Measurements from ENCODE around the gene DNAJB9. TPM values are rescaled to one million over a fixed set of nuclear protein-coding genes. Genes with fewer than 3 reads are reported as not detected.

Gene DNAJB9
- total RNA-seq (ENCODE audit: low replicate concordance) = 47.5 and 69.2 TPM in 2 replicates

DNA sequence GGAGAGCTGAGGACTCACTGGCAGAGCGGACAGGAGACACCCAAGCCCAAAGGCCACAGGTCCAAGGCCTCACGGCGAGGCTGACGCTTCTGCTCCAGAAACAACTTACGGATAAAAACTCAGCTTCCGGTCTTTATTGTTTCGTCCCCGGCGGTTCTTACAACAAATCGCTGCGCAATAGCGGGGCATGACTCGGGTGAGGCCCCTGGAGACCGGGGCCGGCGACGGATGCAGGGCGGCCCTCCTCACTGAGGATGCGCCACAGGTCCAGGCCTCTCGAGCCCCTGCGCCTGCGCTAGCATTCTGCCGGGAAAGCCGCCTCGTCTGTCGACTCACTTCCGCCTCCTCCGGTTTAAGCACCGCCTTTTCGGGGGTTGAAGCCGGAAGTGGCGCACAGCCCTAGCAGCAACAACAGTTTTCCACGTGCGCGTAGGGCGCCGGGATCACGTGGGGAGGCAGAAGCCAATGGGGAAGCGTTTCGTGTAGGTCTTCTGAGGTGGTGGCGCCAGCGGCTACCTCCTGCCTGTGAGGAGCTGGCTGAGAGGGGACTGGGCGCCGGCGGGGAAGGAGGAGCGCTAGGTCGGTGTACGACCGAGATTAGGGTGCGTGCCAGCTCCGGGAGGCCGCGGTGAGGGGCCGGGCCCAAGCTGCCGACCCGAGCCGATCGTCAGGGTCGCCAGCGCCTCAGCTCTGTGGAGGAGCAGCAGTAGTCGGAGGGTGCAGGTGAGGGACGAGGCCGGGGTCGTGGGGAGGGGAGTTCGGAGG, at the start of gene DNAJB9, which contains the start of gene THAP5:
Gene DNAJB9 (plus strand): TSS at position 494 of the 765 bp plus-strand sequence. CDS start 1,853 bp downstream, outside the sequence.
Gene THAP5 (minus strand): TSS at position 326 of the 765 bp plus-strand sequence. CDS start 137 bp downstream, at position 189.

DNA sequence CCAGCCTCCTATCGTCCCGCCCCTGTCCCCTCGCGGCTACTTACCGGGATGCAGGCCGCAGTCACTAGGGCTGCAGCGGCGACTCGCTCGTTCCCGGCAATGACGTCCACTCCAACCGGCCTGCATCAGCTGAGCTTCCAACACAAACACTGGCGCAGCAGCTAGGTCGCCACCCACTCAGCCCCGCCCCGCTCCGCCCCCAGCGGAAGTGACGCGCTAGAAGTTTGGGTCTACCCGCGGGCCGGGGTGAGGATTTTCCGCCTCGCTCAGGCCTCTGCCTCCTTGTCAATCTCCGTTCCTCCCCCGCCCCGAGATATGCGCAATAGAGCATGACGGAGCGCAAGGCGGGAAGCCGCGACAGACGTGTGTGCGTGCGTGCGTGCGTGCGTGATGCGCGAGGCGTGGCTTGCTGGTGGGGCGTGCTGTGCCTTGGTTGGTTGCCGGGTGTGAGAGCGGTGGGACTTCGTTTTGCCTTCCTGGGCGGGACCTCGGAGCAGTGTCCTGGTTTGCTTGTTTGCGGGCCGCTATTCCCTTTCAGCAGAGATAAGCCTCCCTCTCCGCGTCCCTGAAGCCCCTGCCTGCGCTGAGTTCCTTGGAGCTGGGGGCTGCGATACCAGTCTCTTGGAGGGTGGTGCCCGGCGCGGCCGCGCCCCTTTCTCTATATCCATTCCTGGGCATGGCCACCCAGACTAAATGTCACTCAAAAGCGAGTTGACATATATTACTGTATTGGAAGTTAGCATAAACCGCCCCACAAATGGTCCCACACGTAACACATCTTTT, 43.5 kb upstream of the DNAJB9 start, which contains the start of gene PNPLA8:
Gene PNPLA8 (minus strand): TSS at position 151 of the 783 bp plus-strand sequence. CDS start 10,644 bp downstream, outside the sequence.

Other genes with a start within 250 kb of the DNAJB9 start
- gene NRCAM, start 113.4 kb upstream of the DNAJB9 start, total RNA-seq (ENCODE audit: low replicate concordance) = 1.1 and 1.9 TPM in 2 replicates
- gene PNPLA8, start 43.7 kb upstream of the DNAJB9 start, total RNA-seq (ENCODE audit: low replicate concordance) = 20.2 and 22.9 TPM in 2 replicates
- gene THAP5, start 168 bp upstream of the DNAJB9 start, total RNA-seq (ENCODE audit: low replicate concordance) = 7.1 and 13.9 TPM in 2 replicates